GM12801 (cell line): Measurements from ENCODE around the gene NDUFA12.

Experiments
- TF ChIP-seq, protein P1 (sequence below): IDR thresholded peaks from one replicate; pipeline ENCODE4 v1.5.1; 2011; ENCODE audit warnings: control low read depth; ENCODE audit not compliant: insufficient read length; ENCODE audit errors: extremely low read depth

The NDUFA12 gene

DNA sequence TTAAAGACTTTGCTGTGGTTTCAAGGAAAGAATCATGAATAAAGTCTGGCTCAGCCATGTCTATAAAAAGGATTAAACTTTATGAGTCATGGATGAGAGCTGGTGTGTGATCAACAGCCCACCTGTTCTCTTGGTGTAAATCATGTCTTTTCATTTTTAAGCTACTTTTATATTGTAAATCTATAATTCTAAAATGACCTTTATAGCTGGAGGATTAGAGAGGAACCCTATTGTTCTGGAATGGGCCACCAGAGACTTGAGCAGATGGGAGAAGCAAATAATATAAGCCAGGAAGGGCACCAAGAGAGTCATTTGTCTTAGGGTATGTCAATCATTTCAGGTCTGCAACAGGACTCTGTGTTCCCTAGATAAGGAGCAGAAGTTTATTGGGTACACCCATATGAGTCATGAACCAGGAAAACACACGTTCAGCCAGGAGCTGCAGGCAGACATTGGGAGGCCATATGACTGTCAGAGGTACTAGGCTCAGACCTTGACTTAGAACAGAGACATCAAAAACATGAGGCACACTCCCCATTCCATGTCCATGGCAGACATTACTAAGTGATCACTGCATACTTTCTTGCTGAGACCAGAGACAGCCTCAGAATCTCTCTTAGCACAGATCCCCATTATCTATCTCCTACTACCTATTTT is 49.3 kb downstream of the NDUFA12 start:
- TF ChIP-seq, protein P1, sequence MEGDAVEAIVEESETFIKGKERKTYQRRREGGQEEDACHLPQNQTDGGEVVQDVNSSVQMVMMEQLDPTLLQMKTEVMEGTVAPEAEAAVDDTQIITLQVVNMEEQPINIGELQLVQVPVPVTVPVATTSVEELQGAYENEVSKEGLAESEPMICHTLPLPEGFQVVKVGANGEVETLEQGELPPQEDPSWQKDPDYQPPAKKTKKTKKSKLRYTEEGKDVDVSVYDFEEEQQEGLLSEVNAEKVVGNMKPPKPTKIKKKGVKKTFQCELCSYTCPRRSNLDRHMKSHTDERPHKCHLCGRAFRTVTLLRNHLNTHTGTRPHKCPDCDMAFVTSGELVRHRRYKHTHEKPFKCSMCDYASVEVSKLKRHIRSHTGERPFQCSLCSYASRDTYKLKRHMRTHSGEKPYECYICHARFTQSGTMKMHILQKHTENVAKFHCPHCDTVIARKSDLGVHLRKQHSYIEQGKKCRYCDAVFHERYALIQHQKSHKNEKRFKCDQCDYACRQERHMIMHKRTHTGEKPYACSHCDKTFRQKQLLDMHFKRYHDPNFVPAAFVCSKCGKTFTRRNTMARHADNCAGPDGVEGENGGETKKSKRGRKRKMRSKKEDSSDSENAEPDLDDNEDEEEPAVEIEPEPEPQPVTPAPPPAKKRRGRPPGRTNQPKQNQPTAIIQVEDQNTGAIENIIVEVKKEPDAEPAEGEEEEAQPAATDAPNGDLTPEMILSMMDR: no peak

DNA sequence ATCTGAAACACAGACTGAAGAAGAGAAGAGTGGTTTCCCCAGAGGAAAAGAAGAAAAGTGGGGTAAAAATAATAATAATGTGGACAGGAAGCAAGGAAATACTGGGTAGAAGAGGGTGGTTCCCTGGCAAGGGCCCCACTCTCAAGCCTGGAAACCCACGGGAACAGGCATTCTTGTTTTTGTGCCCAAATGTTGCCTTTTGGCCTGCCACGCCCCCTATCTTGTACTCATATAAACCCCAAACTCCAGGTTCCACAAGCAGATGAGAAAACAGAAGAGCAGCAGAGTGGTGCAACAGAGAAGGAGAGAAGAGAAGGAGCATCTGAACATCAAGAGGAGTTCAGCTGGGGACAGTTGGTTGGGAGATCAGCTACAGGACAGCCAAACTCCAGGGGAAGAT is 51.2 kb downstream of the NDUFA12 start:
- TF ChIP-seq, protein P1: no peak

DNA sequence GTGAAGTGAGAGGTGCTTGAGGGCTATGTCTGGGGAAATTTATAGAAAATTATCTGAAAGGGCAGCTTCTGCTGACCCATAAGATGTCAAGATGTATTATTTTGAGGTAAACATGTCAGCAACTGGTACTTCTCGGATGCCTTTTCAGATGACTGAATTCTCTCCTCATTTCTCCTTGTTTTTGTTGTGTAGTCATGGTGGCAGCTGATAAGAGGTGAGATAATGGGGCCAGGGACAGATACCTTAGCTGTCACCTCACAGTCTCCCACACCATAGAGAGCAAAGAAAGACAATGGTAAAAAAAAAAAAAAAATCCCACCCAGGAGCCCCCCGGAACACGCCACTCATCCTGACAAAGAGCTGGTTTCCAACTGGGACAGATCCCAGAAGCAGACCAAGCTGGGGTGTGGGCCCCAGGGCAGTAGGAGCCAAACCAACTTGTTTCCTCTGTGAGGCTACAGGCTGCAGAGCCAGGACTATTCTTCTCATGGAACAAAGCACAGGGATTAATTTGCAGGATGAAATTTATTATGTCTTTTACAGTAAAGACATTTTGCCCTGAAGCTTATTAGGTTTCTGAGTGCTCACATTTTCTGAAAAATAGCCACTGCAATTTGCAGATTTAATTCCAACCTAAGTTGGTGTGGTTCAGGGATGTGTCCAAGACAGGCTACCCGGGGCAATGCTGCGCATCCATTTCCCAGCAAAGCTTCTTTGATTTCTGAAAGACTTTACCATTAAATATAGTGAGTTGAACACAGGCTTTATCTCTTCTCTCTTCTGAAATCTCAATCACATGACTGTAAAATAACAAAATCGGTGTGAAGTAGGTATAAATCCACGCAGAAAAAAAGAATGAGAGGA is 52.2 kb downstream of the NDUFA12 start:
- TF ChIP-seq, protein P1: no peak

DNA sequence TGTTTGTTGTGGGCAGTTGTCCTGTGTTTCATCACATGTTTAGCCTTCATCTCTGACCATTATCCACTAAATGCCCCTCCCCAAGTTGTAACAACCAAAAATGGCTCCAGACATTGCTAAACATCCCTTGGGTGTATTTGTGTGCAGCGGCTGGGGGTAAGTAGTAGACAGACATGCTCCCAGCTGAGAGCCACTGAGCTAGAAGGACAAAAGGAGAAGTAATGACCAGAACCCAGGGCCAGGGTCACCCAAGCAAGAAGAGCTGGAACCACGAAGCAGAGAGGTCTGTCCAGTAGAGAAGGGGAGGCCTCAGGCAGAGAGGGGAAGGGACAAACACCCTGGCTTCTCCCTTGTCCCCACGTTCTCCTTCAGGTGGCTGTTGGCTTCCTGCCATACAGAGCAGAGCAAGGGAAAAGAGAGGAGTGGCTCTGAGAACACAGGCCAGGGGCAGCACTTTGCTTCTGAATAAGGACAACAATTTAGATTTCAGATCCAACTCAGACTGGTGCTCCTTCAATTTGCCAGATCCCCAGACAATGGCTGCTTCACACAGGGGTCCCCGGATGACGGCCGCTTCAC is 55.2 kb downstream of the NDUFA12 start:
- TF ChIP-seq, protein P1: no peak

DNA sequence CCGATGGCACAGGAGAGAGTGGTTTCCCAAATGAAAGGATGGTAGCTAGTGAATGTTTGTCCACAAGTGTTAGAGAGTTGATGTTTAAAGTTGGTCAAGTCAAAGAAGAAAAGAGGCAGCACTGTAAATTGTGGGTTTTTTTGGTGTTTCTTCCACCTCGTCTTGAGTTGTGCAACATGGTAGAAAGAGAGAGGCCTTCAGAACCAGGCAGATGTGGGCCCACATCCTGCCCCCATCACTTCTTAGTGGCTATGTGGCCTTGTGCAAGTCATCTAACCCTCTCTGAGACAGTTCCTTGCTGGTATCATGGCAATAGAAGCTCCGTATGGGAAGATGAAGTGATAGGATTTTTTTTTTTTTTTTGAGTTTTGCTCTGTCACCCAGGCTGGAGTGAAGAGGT is 60.8 kb downstream of the NDUFA12 start:
- TF ChIP-seq, protein P1: no peak

DNA sequence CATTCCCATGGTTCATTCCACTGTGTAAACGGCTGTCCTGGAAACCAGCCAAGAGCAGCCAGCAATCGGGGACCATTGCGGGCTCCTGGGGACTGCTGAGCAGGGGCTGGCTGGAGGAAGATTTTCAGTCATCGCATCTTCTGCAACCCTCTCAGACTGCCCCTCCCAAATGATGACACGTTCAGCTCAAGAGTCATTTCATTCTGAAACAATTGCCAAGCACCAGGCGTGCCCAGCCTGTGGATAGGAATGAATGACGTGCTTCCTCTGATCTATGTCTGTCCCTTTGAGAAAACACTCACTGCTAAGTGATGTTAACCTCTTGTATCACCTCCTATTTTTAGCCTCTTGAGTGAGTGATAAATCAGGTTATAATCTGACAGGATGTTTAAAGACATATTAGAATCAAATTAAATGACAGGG is 62.0 kb downstream of the NDUFA12 start:
- TF ChIP-seq, protein P1: no peak

DNA sequence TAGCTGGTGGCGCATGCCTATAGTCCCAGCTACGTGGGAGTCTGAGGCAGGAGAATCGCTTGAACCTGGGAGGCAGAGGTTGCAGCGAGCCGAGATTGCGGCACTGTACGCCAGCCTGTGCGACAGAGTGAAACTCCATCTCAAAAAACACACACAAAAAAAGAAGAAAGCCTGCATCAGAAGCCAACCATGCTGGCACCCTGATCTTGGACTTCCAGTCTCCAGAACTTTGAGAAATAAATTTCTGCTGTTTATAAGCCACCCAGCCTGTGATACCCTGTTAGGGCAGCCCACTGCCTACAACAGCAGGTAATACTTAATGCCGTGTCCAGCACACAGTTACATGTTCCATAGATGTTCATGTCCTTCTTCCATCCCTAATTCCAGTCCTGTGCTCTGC is 62.7 kb downstream of the NDUFA12 start:
- TF ChIP-seq, protein P1: no peak
